Measurements from ENCODE around the gene FRAT2.
"Not testable (repeated sequence)": the region's sequence is repeated elsewhere in the genome, so short reads cannot be mapped to it uniquely, and the experiment has no call there.

The FRAT2 gene

GRCh38 chr10:97355571-97355975 lies 21.0 kb upstream of the FRAT2 start:
- DNase-seq: no peak

- no peak for DNase-seq
These were observed 19.4 kb upstream of the FRAT2 start for GRCh38 chr10:97353945-97354344.

- no peak for DNase-seq
These were observed 15.4 kb upstream of the FRAT2 start for GRCh38 chr10:97349752-97350513.

GRCh38 chr10:97347317-97347716 lies 12.8 kb upstream of the FRAT2 start:
- DNase-seq: no peak

DNA sequence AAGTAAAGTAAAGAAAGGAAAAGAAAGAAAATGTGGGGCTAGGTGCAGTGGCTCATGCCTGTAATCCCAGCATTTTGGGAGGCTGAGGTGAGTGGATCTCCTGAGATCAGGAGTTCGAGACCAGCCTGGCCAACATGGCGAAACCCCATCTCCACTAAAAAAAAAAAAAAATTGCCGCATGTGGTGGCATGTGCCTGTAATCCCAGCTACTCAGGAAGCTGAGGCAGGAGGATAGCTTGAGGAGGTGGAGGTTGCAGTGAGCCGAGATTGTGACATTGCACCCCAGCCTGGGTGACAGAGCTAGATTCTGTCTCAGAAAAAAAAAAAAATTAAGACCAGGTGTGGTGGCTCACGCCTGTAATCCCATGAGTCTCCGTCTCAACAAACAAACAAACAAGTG lies 9.1 kb upstream of the FRAT2 start:
- DNase-seq: not testable (repeated sequence)

DNA sequence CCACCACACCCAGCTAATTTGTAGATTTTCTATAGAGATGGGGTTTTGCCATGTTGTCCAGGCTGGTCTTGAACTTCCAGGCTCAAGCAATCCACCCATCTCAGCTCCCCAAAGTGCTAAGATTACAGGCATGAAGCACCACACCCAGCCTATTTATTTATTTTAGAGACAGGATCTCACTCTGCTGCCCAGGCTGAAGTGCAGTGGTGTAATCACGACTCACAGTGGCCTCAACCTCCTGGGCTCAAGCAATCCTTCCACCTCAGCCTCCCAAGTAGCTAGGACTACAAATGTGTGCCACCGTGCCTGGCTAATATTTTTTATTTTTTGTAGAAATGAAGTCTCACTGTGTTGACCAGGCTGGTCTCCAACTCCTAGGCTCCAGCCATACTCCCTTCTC lies 6.9 kb upstream of the FRAT2 start:
- DNase-seq: no peak

- no peak for DNase-seq
These were observed 3.5 kb upstream of the FRAT2 start for GRCh38 chr10:97338041-97338440.

- DNase-seq: no peak
These were observed 2.7 kb upstream of the FRAT2 start for GRCh38 chr10:97336942-97337831.

DNA sequence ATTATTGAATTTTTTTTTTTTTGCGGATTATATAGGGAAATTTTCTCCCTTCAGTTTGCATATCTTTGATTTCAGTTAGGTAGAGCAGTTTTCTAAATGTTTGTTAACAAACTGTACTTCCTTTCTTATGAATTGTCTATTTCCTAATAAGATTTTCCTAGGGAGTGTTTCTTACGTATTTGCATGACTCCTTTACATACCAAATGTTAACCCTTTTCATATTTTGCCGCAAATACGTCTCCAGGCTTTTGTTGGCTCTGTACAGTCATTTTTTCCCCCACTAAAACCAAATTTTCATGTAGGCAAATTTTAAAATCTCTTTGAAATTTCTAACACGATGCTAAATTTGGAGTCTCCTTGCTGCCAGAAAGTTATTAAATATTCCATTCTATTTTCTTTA lies 1.9 kb upstream of the FRAT2 start:
- no peak for DNase-seq

DNA sequence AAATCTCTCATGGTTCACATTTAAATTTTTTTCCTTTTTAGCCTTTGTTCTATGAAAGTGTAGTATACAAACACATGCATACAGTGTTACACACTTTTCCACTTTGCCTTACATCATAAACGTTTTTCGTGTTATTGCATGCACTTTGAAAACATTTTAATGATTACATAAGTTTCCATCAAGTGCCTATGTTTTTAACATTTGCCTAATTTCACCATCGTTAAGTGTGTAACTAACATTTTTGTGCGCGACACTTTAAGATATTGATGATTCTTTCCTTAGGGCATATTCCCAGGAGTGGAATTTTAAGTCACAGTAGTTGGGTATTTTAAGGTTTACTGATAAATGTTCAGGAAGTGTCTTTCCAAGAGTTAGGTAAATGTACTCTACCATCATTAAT lies 1.5 kb upstream of the FRAT2 start:
- no peak for DNase-seq

GRCh38 chr10:97335188-97335619 lies 675 bp upstream of the FRAT2 start:
- no peak for DNase-seq

- DNase-seq: peak; percentile 5
These were observed 744 bp downstream of the FRAT2 start for GRCh38 chr10:97333601-97334369.

GRCh38 chr10:97333351-97333600 lies 1.3 kb downstream of the FRAT2 start:
- no peak for DNase-seq

GRCh38 chr10:97332591-97333350 lies 1.8 kb downstream of the FRAT2 start:
- no peak for DNase-seq

DNA sequence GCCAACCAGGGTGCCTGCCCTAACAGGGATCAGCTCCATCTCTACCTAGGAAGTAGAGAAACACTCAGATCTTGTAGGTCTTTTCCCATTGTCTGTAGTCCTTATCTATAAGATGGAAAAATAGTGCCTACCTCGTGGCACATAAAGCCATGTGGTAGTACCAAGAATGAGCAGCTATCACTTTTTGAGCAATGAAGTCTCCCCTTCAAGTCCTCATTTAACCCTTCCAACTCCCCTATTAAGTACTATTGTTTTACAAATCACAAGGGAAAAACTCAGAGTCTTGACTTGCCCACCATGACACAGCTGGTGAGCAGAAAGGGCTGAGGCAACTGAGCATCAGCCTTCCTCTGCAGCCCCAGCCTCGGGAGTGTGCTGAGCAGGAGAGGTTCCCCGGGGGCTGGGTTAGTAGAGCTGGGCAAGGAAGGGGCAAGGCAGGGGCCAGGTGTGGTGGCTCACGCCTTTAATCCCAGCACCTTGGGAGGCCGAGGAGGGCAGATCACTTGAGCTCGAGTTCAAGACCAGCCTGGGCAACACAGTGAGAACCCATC lies 3.3 kb downstream of the FRAT2 start:
- DNase-seq: no peak

DNA sequence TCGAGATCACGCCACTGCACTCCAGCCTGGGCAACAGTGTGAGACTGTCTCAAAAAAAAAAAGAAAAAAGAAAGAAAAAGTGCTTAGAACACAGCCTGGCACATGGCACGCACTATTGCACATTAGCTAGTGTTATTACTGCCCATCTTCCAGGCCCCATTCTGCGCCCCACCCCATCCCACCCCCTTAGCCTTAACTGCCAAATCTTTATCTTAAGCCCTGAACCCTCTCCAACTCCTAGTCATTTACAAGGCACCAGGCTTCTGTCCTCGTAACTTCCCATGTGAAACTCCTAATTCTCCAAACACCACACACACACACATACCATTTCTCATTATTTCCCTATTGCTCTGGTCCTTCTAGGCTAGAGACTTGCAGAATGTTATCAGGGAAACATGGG lies 4.8 kb downstream of the FRAT2 start:
- no peak for DNase-seq

DNA sequence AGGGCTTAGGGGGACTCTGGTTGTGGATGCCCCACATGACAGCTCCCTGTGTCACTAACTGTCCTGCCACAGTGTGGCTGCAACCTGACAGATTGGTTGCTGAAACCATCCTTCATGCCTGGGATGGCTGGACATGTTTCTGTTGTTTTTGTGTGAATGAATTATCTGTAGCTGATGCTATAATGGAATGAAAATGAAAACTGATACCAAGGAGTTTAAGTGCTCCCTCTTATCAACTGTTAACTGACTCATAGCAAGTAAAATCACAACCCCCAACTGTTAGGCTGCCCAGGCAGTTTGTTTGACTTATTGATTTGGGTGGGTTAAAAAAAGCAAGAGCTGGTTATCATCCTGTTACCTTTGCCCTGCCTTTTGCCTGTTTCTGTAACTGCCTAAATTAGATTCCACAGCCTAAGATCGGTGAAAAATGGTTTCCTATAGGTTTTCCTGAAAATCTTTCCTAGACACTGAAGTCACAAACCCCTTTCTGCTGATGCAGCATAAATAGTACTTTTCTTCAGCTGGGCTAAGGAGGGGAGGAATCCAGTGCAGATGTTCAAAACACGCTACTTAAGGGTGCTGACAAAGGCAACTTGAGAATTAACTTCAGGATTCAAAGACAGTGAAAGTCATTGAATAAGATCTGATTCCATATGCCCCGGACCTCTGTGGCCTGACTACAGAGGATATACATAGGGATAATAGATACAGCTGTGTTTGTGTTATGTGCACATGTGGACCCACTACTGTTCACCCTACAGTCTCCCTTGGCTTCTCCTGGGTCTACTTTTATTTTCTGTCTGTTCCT lies 5.7 kb downstream of the FRAT2 start:
- no peak for DNase-seq

GRCh38 chr10:97327348-97328294 lies 6.9 kb downstream of the FRAT2 start:
- DNase-seq: no peak

DNA sequence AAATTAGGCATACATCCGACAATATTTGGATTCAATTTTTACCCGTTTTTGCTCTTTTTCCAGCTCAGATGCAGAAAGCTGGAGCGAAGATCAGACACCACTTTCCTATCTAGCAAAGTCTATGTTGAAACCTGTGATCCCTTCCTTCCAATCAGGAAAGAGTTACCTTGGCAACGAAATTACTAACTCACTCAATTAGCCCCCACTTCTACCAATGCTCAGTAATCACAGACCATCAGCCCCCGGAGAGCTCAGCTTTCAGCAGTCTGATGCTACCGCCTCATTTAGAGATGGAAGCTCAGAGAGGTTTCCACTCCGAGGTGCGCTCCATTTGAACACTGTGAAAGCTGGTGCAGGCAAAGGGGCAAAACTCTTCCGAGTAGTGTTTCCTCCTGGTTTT lies 8.8 kb downstream of the FRAT2 start:
- no peak for DNase-seq

GRCh38 chr10:97323501-97323900 lies 11.0 kb downstream of the FRAT2 start:
- DNase-seq: no peak

DNA sequence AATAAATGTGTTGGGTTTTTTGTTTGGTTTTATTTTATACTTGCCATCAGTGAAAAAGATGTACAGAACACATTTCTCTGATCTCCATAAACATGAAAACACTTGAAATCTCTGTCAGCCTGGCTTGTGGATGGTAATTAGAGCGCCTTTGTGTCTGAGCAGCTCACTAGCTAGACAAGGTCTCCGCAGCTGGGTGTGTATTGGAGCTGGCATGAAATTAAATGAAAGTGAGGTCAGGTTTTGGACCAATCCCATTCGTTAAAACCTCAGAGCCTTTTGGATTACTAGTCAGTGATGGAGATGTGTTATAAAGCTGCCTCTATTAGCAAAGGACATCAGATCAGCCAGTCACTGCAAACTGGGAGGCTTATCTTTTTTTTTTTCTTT lies 12.7 kb downstream of the FRAT2 start:
- no peak for DNase-seq

Data from KG1 (cell line).